A172 (cell line): Measurements from ENCODE around the gene RBM47. TPM values are rescaled to one million over a fixed set of nuclear protein-coding genes. Genes with fewer than 3 reads are reported as not detected.

Experiments
- DNase-seq: peaks from one replicate; pipeline ENCODE4 v3.0.0-alpha.2; 2015; ENCODE audit warnings: low spot score
- total RNA-seq: library from RNA; depleted of rRNA; stranded (reverse); fragments of >200 nt; shearing (Covaris generic); gene quantifications from 2 replicates; pipeline ENCODE4 v1.2.3, GENCODE V29; 2014

Gene RBM47
- total RNA-seq, 1 experiment from 2014 or later = 4.9 TPM

DNA sequence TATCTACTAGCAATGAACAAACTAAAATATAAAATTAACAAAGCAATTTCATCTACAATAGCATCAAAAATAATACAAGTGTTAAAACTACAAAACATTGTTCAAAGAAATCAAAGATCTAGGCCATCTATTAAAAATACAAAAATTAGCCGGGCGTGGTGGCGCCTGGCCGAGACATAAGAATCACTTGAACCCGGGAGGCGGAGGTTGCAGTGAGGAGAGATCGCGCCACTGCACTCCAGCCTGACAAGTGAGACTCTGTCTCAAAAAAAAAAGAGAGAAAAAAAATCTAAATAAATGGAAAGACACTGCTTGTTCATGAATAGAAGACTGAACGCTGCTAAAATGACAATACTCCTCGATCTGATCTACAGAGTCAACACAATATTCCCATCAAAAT is 139.2 kb downstream of the RBM47 start:
- no peak for DNase-seq

DNA sequence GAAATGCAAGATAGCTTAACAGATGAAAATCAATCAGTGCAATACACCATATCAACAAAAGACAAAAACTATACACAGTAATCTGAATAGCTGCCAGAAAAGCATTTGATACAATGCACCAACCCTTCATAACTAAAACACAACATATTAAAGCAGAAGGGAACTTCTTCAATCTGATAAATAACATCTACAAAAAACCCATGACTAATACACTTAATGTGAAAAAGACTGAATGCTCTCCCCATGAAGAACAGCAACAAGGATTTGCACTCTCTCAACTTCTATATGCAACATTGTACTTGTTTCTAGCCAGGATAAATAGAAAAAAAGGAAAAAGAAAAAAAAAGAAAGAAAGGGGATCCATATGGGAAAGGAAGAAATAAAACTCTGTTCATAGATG is 139.7 kb downstream of the RBM47 start:
- no peak for DNase-seq

GRCh38 chr4:40486534-40486933 is 143.1 kb downstream of the RBM47 start:
- DNase-seq = peak; percentile 38

DNA sequence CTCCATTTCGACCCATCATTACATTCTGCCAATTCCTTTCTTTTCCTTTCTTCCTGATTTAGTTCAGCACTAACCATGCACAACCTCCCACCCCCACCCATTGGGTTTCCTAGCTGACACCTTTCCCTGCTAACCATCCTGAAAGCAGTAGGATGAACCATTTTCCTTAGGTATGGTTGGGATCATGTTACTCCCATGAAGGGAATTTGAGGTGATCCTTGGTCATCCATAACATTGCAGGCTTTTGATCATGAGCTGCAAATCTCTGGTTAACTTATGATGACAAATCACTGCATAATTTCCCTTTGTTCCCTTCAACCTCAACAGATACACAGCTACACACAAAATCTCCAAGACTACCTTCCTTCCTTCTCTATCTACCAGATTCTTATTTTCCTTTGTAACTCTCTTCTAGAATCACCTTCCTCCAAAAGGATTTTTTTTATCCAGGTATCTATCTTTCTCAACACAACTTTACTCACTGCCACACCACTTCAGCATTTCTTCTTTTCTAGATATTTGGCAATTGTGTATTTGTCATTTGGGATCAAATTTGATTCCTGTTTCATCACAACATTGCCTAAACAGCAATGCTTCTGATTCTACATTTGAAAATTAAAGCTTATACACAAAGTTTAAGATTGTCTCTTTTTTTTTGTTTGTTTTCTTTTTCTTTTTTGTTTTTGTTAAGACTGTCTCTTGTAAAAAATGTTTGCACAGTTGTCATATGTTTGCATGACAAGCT is 145.1 kb downstream of the RBM47 start:
- no peak for DNase-seq

DNA sequence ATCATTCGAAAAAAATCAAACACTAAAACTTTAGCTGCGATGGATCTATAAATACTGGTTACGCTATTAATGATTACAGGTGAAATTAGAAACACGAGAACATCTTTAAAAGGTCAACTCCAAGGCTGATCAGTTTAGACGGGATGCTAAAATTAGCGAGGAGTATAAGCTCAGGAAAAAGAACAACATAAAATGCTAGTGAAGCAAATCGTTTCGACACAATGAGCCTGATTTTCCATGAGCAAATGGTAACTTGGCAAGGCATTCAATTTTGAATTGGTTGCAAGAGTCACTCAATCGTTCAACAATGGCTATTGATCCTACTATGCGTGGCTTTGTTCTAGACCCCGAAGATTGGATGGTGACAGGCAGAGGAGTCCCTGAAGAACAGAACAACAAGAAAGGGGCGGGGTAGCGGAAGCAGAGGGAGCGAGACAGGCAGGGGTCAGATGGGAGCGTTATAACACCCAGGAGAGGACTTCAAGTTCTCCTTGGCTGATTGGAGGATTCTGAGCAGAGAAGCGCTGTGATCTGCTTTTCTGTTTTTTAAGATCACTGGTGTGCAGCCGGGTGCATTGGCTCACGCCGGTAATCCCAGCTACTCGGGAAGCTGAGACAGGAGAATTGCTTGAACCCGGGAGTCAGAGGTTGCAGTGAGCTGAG is 146.5 kb downstream of the RBM47 start:
- no peak for DNase-seq

DNA sequence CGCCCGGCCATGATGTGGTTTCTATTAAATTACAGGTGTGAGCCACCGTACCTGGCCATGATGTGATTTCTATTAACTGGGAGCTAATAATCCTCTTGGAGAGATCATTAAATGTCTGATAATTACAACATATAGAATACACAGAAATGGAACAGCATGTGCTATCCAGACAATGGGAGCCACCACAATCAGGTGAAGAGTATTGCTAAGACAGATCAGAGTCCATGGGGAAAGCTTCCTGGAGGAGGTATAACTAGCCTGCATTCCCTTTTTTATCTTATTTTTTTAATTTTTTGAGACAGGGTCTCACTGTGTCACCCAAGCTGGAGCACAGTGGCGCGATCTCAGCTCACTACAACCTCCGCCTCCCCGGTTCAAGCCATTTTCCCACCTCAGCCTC is 147.7 kb downstream of the RBM47 start:
- no peak for DNase-seq

- no peak for DNase-seq
Measured at GRCh38 chr4:40480291-40480690, 149.4 kb downstream of the RBM47 start.

DNA sequence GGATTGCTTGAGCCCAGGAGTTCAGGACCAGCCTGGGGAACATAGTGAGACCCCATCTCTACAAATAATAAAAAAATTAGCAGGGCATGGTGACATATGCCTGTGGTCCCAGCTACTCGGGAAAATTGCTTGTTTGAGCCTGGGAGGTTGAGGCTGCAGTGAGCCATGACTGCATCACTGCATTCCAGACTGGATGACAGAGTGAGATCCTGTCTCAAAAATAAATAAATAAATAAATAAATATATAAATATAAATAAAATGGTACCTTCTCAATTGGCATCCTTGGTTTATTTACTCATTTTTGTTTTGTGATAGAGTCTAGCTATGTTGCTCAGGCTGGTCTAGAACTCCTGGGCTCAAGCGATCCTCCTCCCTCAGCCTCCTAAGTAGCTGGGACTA is 150.3 kb downstream of the RBM47 start:
- DNase-seq = no peak

- DNase-seq = no peak
Measured at GRCh38 chr4:40475609-40476008, 154.1 kb downstream of the RBM47 start.

DNA sequence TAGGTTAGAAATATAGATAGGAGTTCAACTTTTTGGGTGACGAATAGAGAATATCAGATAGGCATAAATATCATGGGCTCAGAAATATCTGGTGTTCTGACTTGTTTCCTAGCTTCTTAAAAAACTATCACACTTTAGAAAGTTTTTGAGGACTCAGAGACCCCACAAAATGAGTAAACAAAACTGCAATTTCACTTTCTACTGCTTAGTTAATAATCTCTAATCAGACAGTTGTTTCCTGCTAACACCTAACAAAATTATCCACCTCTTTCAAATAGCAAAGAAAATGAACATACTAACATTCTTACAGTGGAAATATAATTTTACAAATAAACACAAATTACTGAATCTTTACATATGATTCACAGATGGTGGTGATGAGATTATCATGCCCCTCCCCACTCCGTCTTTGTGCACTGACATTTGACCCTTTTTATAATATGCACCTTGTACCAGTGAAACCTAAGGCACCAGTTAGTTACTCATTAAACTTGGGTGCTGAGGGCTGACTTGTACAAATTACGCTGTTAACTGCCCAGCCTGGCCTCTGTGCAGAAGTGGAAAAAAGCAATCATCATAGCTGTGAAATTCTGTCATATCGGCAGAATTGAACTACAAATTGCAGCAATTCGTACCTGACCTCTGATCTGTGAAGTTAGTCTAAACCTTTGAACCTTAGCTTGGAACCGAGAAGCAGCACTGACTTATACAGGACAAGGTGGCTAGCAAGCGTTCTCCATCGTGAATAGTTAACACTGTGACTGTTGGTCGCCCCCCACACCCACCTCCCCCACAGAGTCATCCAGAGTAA is 155.9 kb downstream of the RBM47 start:
- no peak for DNase-seq

DNA sequence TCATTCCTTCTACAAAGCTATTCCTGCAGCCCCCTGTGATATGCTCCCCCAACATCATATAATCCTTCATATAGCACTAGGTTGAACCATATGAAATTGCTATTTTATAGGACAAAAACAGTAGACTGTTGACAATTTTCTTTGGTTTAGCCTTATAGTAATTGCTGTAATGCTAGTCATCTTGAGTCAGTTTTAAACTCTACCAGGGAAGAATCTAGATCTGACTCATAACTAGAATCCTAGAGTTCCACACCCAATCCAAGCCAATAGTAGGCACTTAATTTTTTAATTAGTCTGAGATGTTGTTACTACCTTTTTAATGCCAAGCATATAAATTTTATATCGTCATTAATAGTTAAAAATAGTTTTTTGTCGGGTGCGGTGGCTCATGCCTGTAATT is 157.7 kb downstream of the RBM47 start:
- DNase-seq = peak; percentile 2

DNA sequence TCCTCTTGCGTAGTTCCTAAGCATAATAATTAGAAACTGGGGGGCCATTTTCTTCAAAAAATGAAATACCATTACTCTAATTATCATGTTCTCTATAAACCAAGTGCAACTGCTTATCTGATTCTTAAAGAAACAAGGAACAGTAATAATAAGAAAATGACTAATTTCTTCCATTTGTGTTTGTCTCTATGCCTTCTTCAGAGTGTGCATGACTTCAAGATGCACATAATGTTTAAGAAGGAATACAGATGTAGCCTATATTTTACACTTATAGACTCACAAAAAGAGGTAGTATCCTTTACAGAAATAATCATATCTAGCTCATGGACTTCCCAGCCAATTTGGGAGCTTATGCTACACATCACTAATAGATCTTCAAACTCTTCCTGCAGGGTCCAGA is 162.9 kb downstream of the RBM47 start:
- DNase-seq = no peak

- DNase-seq = no peak
Measured at GRCh38 chr4:40462326-40462725, 167.3 kb downstream of the RBM47 start.

DNA sequence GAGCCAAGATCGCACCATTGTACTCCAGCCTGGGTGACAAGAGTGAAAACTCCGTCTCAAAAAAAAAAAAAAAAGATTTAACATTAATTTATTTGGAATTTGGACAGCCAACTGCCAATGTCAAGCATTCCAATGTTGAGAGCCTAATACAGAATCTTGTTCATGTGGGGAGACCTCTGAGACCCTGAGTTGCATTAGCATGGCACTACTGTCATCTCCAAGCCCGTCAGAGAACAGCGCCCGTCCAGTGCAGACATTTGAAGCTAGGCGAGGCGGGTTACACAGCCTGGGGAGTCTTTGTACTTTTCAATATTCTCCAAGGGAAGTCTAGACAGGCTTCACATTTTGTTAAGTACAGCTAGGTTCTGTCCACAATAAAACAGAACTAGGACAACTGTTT is 167.8 kb downstream of the RBM47 start:
- no peak for DNase-seq

- DNase-seq = no peak
Measured at GRCh38 chr4:40461062-40461461, 168.6 kb downstream of the RBM47 start.

DNA sequence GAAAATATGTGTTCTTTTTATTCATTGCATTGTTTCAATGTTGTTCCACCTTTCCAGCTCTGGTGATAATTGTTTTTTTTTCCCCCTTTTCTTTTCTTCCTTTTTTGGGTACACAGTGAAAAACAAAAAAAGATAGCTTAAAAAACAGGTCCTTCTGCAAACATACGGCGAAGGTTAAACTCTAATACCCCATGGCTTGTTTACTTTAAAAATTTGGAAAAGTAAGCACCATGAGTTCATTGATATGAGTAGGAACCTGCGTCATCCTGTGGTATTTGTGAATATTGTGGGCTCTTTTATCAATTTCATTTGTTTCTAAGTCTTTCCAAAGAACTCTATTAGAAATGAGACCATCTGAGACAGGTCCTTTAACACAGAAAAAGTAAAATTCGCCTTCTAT is 171.0 kb downstream of the RBM47 start:
- DNase-seq = no peak

GRCh38 chr4:40458109-40458508 is 171.6 kb downstream of the RBM47 start:
- DNase-seq = no peak

DNA sequence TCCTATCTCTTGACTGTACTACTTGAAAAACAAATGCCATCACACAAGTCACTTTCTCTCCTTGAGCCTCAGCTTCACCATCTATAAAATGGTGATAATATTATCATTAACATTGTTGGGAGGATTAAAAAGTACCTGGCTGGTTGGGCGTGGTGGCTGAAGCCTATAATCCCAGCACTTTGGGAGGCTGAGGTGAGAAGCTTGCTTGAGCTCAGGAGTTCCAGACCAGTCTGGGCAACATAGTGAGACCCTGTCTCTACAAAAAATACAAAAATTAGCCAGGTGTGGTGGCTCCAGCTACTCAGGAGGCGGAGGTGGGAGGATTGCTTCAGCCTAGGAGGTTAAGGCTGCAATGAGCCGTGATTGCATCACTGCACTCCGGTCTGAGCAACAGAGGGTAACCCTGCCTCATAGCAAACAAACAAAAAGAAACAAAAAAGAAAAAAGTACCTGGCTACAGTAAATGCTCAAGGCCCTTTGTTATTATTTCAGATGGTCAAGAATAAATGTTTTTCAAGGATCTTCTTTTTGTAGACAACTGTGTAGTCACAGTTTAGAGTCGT is 174.2 kb downstream of the RBM47 start:
- DNase-seq = no peak

GRCh38 chr4:40454816-40455215 is 174.8 kb downstream of the RBM47 start:
- no peak for DNase-seq

DNA sequence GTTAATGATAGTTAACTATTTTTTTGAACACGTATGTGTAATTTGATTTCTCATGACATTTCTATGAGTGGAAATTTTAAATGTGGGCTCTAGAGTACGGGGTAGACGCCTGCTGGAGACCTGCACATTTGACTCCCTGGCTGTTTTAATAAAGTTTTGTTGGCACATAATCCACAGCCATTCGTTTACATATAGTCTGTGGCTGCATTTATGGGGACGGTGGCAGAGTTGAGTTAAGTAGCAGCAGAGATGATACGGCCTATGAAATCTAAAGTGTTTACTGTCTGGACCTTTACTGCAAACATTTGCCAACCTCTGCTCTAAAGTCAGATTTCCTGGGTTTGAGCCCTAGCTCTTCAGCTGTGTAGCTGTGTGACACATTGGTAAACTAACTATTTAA is 175.8 kb downstream of the RBM47 start:
- DNase-seq = no peak

DNA sequence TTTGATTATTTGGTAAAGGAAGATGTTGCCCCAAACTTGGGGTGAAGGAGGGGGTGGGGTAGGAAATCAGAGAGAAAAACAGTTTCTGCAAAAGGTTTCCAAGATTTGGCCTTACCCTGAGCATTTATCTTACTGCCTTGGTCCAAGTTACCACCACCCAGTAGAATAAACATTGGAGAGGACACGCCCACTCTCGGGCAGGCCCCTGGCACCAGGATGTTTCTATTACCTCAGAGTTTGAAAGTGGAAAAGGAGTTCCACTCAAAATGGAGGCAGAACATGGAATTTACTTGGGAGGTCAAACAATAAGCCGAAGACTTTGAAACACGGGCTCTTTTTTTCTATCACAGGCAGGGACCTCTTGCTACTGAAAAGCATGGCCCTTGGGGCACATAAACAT is 180.8 kb downstream of the RBM47 start:
- DNase-seq = no peak

- no peak for DNase-seq
Measured at GRCh38 chr4:40446839-40447238, 182.8 kb downstream of the RBM47 start.
